ENCODE measurements around the gene DNAH2. TPM values are rescaled to one million over a fixed set of nuclear protein-coding genes. Genes with fewer than 3 reads are reported as not detected.

The DNAH2 gene
- total and polyA plus RNA-seq, 10 donors: 0.02 to 1.1 (median 0.13) TPM; not detected in 1

DNA sequence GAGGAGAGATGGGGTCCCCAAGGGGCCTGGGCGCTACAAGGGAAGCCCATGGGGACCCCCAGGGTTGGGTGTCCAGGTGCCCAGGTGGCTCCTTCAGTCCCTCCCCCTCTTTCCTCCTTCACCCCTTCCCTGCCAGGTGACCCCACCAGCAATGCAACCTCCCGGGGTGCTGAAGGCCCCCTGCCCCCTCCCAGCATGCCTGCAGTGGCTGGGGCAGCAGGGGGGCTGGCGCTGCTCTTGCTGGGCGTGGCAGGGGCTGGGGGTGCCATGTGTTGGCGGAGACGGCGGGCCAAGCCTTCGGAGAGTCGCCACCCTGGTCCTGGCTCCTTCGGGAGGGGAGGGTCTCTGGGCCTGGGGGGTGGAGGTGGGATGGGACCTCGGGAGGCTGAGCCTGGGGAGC, 8.5 kb upstream of the DNAH2 start:
- no peak overlapping the region for H3K4me3 ChIP-seq
- WGBS, 5 donors: 78 to 92% (median 83%) methylated on average over 8 to 11 of the region's 11 CpGs
- peaks cover 5 to 89% (median 41%) of the 10 kb centered on the region in 7 donors for H3K27me3 ChIP-seq (replicated peaks in 1 of 7)
- TF ChIP-seq, protein P1, sequence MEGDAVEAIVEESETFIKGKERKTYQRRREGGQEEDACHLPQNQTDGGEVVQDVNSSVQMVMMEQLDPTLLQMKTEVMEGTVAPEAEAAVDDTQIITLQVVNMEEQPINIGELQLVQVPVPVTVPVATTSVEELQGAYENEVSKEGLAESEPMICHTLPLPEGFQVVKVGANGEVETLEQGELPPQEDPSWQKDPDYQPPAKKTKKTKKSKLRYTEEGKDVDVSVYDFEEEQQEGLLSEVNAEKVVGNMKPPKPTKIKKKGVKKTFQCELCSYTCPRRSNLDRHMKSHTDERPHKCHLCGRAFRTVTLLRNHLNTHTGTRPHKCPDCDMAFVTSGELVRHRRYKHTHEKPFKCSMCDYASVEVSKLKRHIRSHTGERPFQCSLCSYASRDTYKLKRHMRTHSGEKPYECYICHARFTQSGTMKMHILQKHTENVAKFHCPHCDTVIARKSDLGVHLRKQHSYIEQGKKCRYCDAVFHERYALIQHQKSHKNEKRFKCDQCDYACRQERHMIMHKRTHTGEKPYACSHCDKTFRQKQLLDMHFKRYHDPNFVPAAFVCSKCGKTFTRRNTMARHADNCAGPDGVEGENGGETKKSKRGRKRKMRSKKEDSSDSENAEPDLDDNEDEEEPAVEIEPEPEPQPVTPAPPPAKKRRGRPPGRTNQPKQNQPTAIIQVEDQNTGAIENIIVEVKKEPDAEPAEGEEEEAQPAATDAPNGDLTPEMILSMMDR (IDR thresholded peaks at IDR 0.05 in 8 of 11, conservative IDR thresholded peaks at IDR 0.05 in 3 of 11): no peak
- no peak for TF ChIP-seq POLR2A (IDR thresholded peaks at IDR 0.05)
- TF ChIP-seq POLR2AphosphoS5 (IDR thresholded peaks at IDR 0.05): no peak
- no peaks in the 10 kb centered on the region for H3K9me3 ChIP-seq
- no peak overlapping the region for H3K27ac ChIP-seq
- peaks cover 7 to 28% (median 21%) of the 10 kb centered on the region in 6 donors for H3K4me1 ChIP-seq
- DNase-seq: no peak
- no peaks in the 10 kb centered on the region for H3K36me3 ChIP-seq
- intact Hi-C loops (cut with DNase I; ENCODE audit: low total_unique reads): no loop called here

DNA sequence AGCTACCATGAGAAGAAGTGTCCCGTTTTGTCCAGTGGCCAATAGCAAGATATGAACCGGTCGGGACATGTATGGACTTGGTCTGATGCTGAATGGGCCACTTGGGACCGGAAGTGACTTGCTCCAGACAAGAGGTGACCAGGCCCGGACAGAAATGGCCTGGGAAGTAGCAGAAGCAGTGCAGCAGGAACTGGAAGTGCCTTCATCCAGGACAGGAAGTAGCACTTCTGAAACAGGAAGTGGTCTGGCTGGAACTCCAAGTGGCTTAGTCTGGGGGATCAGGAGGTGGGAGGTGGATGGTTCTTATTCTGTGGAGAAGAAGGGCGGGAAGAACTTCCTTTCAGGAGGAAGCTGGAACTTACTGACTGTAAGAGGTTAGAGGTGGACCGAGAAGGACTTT, 7.2 kb upstream of the DNAH2 start:
- Histone ChIP-seq H3K9me3 (no peaks in the 10 kb centered on the region), H3K27ac (no peak overlapping the region), H3K27me3 (replicated peaks in 1 of 7) (peaks cover 2 to 89% (median 28%) of the 10 kb centered on the region in 7 donors), H3K4me3 (no peak overlapping the region), H3K4me1 (peaks cover under 1 to 15% (median 8%) of the 10 kb centered on the region in 6 donors), H3K36me3 (no peaks in the 10 kb centered on the region)
- DNase-seq: no peak
- TF ChIP-seq POLR2A (IDR thresholded peaks at IDR 0.05): no peak
- TF ChIP-seq, protein P1 (IDR thresholded peaks at IDR 0.05 in 8 of 11, conservative IDR thresholded peaks at IDR 0.05 in 3 of 11): no peak
- TF ChIP-seq POLR2AphosphoS5 (IDR thresholded peaks at IDR 0.05): no peak
- intact Hi-C loops (cut with DNase I; ENCODE audit: low total_unique reads): no loop called here
- 60 to 69% (median 64%) methylated on average over 7 of the region's 7 CpGs for whole genome bisulfite sequencing, 5 donors

DNA sequence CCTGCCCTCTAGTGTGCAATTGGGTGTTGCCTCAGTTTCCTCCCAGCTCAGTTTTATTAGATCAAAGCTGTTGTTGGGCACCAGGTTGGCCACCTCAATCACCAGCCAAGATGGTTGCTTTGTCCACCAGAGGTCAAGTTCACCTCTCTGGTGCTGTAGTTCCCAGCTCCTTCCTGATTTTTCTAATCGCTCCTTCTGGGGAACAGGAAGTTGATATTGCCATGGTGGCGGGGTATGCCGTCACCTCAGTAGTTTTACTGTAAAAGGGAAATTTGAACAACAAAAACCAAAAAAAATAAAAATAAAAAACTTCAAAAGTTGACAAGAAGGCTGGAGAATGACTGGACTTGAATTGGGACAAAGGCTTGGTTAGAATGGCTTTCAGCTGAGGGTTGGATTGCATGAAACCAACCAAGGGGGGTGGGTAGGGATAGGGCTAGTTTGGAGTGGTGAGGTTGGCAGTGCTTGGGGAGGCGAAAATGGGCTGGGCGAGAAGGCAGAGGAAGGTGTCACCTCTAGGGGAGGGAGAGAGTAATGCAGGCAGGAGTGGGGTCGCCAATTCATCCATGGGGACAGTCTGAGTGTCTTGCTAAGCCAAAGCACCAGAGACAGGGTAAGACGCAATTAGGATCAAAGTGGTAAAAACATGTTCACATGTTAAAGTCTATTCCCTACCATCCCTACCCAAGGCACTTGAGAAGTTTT, 6.3 kb upstream of the DNAH2 start:
- Histone ChIP-seq H3K27me3 (replicated peaks in 1 of 7) (peaks cover 4 to 89% (median 25%) of the 10 kb centered on the region in 7 donors), H3K36me3 (no peaks in the 10 kb centered on the region), H3K4me1 (peaks cover 0 to 9% (median 5%) of the 10 kb centered on the region in 6 donors), H3K27ac (no peak overlapping the region), H3K9me3 (no peaks in the 10 kb centered on the region), H3K4me3 (no peak overlapping the region)
- DNase-seq: no peak
- WGBS, 5 donors: 70 to 83% (median 75%) methylated on average over 7 of the region's 7 CpGs
- no peak for TF ChIP-seq POLR2A (IDR thresholded peaks at IDR 0.05)
- TF ChIP-seq, protein P1 (IDR thresholded peaks at IDR 0.05 in 8 of 11, conservative IDR thresholded peaks at IDR 0.05 in 3 of 11): no peak
- no peak for TF ChIP-seq POLR2AphosphoS5 (IDR thresholded peaks at IDR 0.05)
- intact Hi-C loops (cut with DNase I; ENCODE audit: low total_unique reads): no loop called here

DNA sequence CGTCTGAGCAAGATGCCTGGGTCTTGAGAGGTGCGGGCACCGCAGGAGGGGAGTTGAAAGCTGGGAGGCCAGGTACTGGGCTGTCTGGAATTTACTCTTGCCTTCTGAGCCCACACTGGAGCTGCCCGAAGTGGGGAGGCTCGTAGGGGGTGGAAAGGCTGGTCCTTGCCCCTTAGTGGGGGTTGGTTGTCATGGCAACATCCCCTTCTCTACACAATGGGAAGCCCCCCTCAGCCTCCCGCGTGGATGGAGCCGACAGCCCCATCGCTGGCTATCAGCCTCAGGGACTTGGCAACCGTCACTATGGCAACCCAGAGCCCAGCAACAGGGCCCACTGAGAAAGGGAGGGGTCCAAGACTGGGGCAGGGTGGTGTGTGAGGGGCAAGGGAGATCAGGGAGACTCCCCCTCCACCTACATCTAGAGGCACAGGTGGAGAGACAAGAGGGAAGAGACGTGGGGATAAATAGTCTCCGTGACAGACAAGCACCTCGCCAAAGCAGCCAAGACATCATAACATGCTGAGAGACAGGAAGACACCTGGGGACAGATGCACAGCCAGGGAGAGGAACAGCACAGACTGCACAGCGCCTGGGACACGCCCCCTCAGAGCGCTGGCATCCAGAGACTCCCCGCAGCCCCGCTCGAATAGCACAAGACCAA, 5.3 kb upstream of the DNAH2 start:
- no peak for DNase-seq
- H3K9me3 ChIP-seq: no peaks in the 10 kb centered on the region
- 29 to 42% (median 36%) methylated on average over 15 to 19 of the region's 19 CpGs for WGBS, 5 donors
- intact Hi-C loops (cut with DNase I; ENCODE audit: low total_unique reads): no loop called here
- H3K4me1 ChIP-seq: peaks cover 5 to 20% (median 15%) of the 10 kb centered on the region in 6 donors
- no peak overlapping the region for H3K27ac ChIP-seq
- TF ChIP-seq POLR2AphosphoS5 (IDR thresholded peaks at IDR 0.05): no peak
- TF ChIP-seq, protein P1 (IDR thresholded peaks at IDR 0.05 in 8 of 11, conservative IDR thresholded peaks at IDR 0.05 in 3 of 11): no peak
- TF ChIP-seq POLR2A (IDR thresholded peaks at IDR 0.05): no peak
- no peak overlapping the region for H3K4me3 ChIP-seq
- H3K27me3 ChIP-seq (replicated peaks in 1 of 7): peaks cover 2 to 89% (median 35%) of the 10 kb centered on the region in 7 donors
- no peaks in the 10 kb centered on the region for H3K36me3 ChIP-seq
